ENCODE data around the gene ABLIM2.

ABLIM2 gene

DNA sequence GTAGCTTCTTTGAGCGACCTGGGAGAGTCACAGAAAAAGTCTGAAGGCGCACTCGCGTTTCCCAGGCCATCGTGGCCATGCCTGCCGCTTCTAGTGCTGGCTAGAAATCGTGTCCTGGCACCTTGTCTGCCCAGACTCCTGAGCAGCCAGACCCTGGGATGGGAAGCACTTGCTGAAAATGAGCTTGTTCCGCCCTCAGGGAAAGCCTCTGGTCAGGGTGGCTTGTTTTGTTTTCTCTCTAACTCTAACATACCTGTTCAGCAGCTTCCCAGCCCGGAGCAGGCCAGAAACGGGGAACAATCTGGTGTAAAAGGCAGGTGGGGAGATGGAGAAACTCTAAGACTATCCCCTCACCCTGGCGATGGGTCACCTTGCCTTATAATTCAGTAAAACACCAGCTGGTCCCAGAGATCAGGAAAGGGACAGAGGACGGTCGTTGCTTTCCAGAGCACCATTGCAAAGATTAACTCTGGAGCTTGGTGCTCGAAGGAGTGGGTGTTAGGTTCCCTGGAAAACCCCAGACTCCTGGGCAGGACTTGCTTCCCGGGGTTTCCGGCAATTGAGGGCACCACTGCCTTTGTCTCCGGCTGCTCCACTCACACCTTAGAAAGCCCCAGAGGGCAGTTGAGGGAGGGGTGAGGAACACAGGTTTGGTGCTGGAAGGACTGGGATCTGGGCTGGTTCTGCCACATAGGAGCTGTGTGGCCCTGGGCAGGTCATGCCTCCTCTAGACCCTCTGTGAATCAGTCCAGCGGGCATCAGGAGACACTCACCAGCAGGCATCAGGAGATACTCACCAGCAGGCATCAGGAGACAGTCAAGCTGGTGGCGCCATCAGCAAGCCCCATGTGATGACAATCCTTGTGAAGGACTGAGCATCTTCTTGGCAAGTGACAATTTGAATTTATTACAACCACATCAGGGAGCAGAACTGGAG lies 36.0 kb upstream of the ABLIM2 start:
- DNase-seq (ENCODE audit: low read depth in 2 of 3, low spot score in 2 of 3) = no peak

DNA sequence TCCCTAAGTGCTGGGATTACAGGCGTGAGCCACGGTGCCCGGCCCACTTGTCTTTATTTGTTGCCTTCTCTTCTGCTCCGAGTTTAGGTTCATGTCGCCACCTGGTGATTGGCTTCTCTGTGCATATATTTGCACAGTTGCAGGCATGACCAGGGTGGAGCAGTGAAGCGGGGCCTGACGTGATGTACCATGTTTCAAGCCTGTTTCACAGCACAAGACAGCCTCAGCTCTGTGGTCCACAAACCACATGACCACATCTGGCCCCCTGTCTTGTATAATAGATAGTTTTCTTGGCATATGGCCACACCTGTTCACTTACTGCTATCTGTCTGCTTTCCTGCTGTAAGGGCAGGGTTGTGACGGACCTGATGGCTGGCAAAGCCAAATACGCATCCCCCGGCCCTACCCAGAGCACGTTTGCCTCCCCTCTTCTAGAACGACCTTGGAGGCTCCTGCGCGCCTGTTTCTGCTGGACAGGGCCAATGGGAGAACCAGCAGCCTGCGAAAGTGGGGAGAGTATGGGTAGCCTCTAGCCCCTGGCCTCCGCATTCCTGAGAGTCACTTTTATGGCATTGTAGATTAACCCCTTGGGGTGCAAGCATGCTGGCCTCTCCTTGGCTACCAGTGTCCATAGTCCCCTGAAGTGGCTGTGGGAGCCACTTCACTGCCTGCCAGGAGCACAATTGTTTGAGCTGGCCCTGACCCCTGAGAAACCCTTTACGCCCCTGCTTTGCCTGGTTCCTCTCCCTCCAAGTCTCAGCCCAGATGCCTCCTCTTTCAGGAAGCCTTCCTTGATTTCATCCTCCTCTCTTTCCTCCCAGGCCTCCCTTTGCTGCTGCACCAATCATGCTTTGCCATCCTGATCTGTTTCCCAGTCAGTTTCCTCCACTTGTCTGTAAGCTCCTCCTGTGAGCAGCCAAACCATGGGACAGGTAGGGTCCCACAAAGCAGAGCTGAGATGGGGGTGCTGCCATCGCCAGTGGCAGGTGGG lies 34.4 kb upstream of the ABLIM2 start:
- DNase-seq (ENCODE audit: low read depth in 2 of 3, low spot score in 2 of 3) = no peak

GRCh38 chr4:8191136-8191747 lies 32.6 kb upstream of the ABLIM2 start:
- no peak for DNase-seq (ENCODE audit: low read depth in 2 of 3, low spot score in 2 of 3)

- DNase-seq (ENCODE audit: low read depth in 2 of 3, low spot score in 2 of 3) = no peak
Observed at GRCh38 chr4:8189551-8190466, 31.2 kb upstream of the ABLIM2 start.

GRCh38 chr4:8188743-8189550 lies 30.3 kb upstream of the ABLIM2 start:
- no peak for DNase-seq (ENCODE audit: low read depth in 2 of 3, low spot score in 2 of 3)

- DNase-seq (ENCODE audit: low read depth in 2 of 3, low spot score in 2 of 3) = no peak
Observed at GRCh38 chr4:8188085-8188484, 29.5 kb upstream of the ABLIM2 start.

DNA sequence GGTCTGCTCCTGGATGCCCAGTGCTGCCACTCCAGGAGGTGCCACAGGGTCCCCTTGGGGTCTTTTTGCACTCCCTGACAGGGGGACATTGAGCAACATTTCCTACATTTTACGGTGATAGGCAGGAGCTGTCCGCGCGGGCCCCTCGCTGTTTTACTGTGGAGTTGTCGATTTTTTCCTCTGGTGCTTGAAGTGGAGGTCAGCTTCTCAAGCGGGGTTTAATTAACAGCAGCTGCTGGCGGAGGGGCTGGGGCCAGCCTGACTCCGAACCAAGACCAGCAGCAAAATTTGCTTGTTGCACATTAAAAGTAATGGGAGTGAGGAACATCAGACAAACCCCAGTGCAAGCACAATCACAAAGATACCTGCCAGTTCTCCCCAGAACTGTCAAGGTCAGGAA lies 27.3 kb upstream of the ABLIM2 start:
- no peak for DNase-seq (ENCODE audit: low read depth in 2 of 3, low spot score in 2 of 3)

GRCh38 chr4:8185295-8185694 lies 26.7 kb upstream of the ABLIM2 start:
- no peak for DNase-seq (ENCODE audit: low read depth in 2 of 3, low spot score in 2 of 3)

DNA sequence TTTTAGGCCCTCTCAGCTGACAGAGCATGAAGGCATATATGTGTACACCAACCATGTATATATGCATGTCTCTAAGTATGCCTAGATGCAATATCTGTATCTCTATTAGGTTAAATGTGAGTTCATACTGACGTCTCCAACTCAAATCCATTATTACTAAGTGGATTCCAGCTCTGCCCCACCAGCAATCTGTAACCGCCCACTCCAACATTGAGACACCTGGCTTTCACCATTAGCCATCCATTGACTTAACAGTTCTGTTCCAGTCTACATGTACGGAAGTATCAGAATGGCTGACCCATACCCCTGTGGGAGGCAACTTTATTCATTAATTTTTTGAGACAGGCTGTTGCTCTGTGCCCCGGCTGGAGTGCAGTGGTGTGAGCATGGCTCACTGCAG lies 25.4 kb upstream of the ABLIM2 start:
- no peak for DNase-seq (ENCODE audit: low read depth in 2 of 3, low spot score in 2 of 3)

DNA sequence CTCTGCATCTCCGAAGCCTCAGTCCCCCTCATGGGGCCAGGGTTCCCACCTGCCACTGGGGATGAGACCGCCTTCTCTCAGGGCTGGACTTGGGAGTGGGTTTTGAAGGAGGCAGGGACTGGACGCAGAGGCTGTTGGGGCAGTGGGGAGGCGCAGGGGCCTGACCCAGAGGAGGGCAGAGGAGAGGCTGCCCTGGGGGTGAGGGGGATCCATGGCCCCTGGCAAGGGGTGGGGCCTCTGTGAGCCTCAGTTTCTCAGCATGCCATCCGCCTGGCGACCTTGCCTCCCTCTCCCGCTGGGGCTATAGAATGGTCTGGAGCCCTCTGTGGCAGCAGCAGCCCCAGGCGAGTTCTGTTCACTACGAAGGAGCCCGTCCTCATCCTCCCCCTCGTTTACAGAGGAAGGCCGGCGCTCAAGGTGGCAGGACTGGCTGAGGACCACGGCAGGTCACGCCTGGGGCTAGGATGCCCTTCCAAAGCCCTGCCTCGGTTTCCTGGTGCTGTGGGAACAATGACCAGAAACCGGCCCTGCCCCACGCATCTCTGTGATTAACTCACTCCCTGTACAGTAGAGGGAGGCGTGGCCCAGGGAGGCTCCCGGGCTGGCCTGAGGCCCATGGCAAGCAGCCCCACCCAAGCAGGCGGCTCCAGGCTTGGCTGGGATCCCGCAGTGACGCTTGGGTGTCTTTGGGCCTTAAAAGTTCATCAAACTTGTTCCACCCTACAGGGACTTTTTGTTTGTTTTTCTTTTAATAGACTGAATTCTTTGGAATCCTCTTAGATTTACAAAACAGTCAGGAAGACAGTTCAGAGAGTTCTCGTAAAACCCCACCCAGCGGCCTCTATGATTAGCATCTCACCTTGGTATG lies 24.5 kb upstream of the ABLIM2 start:
- no peak for DNase-seq (ENCODE audit: low read depth in 2 of 3, low spot score in 2 of 3)

GRCh38 chr4:8182294-8182693 lies 23.7 kb upstream of the ABLIM2 start:
- no peak for DNase-seq (ENCODE audit: low read depth in 2 of 3, low spot score in 2 of 3)

- no peak for DNase-seq (ENCODE audit: low read depth in 2 of 3, low spot score in 2 of 3)
Observed at GRCh38 chr4:8181844-8182243, 23.2 kb upstream of the ABLIM2 start.

GRCh38 chr4:8181119-8181518 lies 22.5 kb upstream of the ABLIM2 start:
- DNase-seq (ENCODE audit: low read depth in 2 of 3, low spot score in 2 of 3) = no peak

DNA sequence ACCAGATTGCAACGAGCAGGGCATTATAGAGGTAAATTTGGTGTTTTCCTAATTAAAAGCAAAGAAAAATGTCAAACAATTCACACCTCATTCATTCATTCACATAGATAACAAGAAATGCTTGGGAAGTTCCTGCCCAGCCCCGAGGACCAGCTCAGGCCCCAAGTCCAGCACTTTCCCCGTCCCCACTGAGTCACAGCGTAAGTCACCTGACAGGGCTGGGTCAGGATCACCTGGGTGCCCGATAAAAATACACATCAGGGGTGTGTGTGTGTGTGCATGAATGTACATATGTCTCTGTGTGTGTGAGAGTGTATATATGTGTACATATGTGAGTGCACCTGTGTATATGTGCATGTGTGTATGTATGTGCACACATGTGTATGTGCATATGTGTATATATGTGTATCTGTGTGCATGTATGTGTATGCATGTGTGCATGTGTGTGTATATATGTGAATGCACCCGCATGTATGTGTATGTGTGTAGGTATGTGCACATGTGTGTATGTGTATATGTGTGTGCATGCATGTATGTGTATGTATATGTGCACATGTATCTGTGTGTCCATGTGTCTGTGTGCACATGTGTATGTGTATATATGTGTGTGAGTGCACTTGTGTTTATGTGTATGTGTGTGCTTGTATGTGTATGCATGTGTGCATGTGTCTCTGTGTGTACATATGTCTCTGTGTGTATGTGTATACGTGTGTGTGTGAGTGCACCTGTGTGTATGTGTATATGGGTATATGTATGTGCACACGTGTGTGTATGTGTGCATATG lies 21.9 kb upstream of the ABLIM2 start:
- DNase-seq (ENCODE audit: low read depth in 2 of 3, low spot score in 2 of 3) = no peak

DNA sequence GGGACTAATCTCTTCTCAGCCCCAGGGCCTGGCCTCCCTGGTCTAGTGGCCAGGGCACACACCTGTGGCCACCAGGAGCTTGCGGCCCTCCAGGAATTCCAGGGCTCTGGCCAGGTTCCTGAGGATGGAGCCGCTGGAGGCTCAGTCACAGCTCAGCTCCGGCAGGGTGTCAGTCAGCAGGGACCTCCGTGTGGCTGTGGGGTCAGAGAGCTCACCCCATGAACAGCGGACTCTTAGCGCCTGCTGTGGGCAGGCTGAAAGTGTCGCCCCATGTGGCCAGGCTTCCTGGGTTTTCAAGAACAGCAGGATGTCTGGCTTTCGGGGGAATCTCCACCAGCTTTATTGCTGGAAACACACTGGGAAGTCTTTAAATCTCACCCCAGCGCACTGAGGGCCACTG lies 21.2 kb upstream of the ABLIM2 start:
- DNase-seq (ENCODE audit: low read depth in 2 of 3, low spot score in 2 of 3) = no peak

DNA sequence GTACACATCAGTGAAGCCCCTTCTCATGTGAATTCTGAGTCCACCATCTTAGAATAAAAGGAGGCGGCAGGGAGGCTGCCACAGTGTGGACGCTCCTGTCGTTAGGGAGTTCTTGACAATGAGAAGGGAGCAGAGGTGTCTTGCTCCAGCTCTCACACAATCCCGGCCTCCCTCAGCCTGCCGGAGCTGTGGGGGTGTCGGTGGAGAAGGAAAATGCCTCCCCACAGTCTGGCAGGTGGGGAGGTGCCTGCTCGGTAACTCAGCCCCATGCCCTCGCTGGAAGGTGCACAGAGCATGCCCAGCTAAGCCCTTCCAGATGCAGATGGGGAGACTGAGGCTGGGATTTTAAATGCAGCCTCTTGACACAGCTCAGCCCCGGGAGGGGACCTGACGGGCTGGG lies 20.5 kb upstream of the ABLIM2 start:
- no peak for DNase-seq (ENCODE audit: low read depth in 2 of 3, low spot score in 2 of 3)

GRCh38 chr4:8177956-8178355 lies 19.3 kb upstream of the ABLIM2 start:
- no peak for DNase-seq (ENCODE audit: low read depth in 2 of 3, low spot score in 2 of 3)

DNA sequence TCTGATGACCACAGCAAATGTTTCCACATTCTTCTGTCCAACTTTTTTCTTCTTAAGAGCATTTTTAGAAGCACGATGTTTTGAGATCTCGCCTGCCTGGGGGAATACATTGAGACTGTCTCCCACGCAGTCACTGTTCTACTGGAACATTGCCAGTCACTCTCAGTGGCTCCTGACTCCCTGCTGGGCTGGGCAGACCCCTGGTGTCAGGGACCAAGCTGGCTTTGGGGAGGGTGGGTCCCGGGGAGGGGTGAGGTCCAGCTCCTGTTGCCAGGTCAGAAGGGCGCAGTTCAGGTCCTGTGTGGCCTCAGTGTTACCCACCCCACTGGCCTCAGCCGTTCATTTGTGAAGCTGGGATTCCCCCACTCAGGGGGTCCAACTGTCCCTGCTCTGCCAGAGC lies 18.9 kb upstream of the ABLIM2 start:
- DNase-seq (ENCODE audit: low read depth in 2 of 3, low spot score in 2 of 3) = no peak

Data from activated CD8-positive, alpha-beta memory T cell treated with anti-CD3 and anti-CD28 coated beads for 48 hours (primary cell).